GM12891 (cell line): ENCODE measurements around the gene SPO11.

Experiments used
- DNase-seq: peaks from one replicate; pipeline ENCODE4 v3.0.0; 2011; ENCODE audit warnings: low spot score; ENCODE audit not compliant: insufficient read length
- FAIRE-seq: peaks from 2 replicates; lab custom pipeline; 2011; peaks lifted over from hg19 to GRCh38; lab: Jason Lieb, UNC
- POLR2A ChIP-seq: IDR thresholded peaks from 2 replicates; pipeline ENCODE4 v1.6.1; 2011; ENCODE audit warnings: low read depth, low read length, control low read depth
- POLR2AphosphoS5 ChIP-seq: IDR thresholded peaks from 2 replicates; pipeline ENCODE4 v1.6.1; 2011; ENCODE audit warnings: low read depth, low read length, control low read depth
- POU2F2 ChIP-seq: IDR thresholded peaks from 2 replicates; pipeline ENCODE4 v1.6.1; 2011; ENCODE audit warnings: low read depth, mild to moderate bottlenecking, control low read depth, low read length, moderate library complexity
- SPI1 ChIP-seq: IDR thresholded peaks from 2 replicates; pipeline ENCODE4 v1.6.1; 2011; ENCODE audit warnings: low read depth, low read length, control low read depth
- TAF1 ChIP-seq: IDR thresholded peaks from 2 replicates; pipeline ENCODE4 v1.6.1; 2011; ENCODE audit warnings: low read depth, low read length, control low read depth

The SPO11 gene

DNA sequence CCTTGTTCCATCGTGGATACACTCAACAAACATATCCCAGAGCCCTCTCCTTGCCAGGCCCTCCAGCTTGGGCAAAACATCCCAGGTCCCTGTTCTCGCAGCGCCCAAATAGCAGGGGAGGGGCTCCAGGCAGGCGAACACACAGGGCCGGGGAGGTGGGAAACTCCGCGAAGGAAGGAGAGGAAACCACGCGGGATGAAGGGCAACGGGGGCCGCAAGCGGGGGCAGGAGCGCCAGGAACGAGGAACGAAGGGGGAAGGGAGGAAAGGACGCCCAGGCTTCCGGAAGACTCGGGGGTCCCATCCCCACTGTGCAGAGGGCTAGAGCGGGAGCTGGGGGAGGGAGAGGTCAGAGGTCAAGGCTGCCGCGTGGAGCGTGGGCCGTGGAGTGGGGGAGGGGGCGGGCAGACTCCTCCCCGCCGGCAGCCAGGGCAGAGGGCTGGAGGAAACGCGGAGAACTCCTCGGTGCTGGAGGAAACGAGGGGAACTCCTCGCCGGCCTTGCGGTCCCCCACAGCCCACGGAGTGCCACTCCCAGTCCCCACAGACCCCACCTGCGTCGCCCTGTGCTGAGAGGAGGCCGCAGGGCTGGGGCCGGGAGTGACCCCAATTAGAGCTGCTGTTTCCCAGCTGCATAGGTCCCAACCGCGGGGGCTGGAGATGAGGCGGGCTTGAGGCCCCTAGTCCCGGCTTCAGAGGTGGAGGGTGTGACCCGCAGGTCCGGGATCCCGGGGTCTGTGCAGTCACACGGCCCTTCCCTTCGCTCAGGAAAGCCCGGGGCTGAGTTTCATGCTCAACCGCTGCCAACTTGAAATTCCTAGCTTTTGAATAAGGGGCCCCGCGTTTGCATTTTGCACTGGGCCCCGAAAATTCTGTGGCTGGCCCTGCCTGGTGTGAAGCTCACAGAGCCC lies 60.3 kb downstream of the SPO11 start:
- TF ChIP-seq TAF1 (peak; percentile 79), POLR2A (0 out of 2 replicates have a peak, but pooled peaks have one; percentile 46), POLR2AphosphoS5 (no peak), POU2F2 (0 out of 2 replicates have a peak, but pooled peaks have one; percentile 23)
- DNase-seq (no peak), FAIRE-seq (peak; percentile 82)

DNA sequence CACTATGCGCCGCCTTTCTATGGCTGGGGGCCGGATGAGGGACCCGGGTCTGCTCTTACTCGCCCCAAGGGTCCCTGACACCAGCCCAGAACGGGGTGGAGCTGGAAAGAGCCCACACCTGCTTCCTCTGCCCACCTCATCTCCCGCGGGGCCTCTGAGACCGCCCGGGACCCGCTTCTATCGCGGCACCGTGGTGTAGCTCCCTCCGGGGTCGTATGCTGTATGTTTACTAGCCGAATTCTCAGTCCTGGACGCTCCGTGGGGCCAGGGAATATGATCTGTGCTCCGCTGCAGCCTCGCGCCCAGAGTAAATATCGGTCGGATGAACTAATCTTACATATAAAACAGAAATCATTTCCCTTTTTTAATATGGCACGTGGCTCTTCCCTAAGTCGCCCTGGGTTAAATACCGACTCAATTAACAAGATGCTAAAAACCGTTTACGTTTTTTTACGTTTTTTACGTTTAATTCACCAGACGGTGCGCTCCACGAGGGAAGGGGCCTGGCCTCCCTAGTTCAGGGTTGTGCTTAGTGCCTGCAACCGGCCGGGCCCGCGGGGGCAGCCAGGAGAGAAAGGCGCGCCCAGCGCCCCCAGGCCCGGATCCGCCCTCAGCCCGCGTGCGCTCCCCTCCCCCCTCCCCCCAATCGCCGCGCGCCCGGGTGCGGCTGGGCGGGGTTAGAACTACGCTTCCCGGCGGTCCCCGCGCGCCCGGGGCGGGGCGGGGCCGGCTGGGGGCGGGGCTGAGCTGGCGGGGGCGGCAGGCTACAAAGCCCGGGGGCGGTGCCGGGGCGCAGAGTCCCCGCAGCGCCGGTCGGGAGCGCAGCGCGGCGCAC lies 61.2 kb downstream of the SPO11 start, which contains the start of gene RBM38:
Gene RBM38 (plus strand): TSS at position 793 of the 835 bp plus-strand sequence. CDS start 186 bp downstream, outside the sequence.
- peak; percentile 91 for FAIRE-seq
- peak; percentile 88 for DNase-seq
- no peak for TF ChIP-seq SPI1

DNA sequence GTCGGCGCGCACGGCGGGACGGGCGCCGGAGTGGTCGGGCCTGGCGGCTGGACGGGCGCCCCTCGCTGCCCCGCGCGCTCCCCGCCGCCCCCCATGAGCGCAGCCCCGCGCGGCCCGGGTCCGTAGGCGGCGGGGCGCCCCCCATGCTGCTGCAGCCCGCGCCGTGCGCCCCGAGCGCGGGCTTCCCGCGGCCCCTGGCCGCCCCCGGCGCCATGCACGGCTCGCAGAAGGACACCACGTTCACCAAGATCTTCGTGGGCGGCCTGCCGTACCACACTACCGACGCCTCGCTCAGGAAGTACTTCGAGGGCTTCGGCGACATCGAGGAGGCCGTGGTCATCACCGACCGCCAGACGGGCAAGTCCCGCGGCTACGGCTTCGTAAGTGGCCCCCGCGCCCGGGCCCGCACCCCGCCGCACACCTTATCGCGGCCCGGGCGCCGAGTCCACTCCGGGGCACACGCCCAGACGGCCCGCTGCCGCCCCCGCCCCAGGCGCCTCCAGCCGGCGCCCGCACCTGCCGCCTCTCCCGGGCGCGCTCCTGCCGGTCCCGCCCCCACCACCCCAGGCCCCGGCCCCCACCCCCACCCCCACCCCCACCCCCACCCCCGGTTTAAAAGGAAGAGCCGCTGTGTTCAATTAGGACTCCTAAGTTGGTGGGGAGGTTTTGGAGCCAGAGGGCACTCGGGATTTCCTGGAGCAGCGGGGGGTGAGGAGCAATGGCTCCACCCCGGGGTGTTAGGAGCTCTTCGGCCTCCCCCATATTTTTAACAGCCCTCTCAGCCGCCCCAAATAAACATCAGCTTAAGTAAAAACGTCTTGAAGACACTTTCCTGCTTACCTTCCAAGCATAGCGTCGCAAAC lies 62.1 kb downstream of the SPO11 start:
- FAIRE-seq (no peak), DNase-seq (no peak)
- TF ChIP-seq POU2F2 (no peak), TAF1 (no peak), POLR2A (peak; percentile 67), POLR2AphosphoS5 (peak; percentile 69)

DNA sequence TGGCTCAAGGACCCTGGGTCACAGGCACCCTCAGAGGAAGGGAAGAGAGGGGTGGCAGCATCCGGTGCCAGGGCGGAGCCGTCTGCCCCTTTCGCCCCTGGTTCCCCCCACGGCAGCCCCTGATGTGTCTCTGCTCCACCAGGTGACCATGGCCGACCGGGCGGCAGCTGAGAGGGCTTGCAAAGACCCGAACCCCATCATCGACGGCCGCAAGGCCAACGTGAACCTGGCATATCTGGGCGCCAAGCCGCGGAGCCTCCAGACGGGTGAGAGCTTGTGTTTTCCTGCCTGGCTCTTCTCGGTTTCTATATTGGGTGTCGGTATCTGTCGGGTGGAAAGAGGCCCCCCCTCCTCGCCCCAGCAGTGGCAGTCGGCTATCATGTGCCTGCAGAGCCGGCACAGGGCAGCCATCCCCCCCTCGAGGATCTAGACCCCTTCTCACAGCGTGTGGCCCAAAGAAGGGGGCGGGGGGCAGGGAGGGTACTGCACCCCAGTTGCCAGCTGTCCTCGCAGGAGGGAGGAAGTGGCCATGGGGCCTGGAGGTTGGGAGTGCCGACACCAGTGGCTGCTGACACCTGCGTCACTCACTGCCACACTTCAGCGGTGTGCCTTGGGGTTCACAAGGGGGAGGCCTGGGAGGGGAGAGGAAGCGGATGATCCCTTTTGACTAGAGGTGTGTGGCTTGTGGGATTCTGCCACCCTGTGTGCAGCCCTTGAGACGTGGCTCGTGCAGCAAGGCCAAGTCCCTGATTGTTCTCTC lies 63.1 kb downstream of the SPO11 start:
- FAIRE-seq (peak; percentile 94), DNase-seq (no peak)
- TF ChIP-seq SPI1 (peak; percentile 69), POLR2AphosphoS5 (peak; percentile 15; the same call in 1 of the 2 replicates), TAF1 (no peak)
